ENCODE results near the gene SLC6A19.
"Not testable (repeated sequence)": the region's sequence is repeated elsewhere in the genome, so short reads cannot be mapped to it uniquely, and the experiment has no call there.

SLC6A19 gene

GRCh38 chr5:1201327-1202025 lies at the start of gene SLC6A19:
SLC6A19 (plus strand) TSS chr5:1201595; CDS start chr5:1201651, 56 bp downstream.
- no peak for DNase-seq (ENCODE audit: low read depth in 3 of 3)

GRCh38 chr5:1152156-1152555 lies 49.2 kb upstream of the SLC6A19 start:
- no peak for DNase-seq (ENCODE audit: low read depth in 3 of 3)

GRCh38 chr5:1152771-1153282 lies 48.6 kb upstream of the SLC6A19 start:
- no peak for DNase-seq (ENCODE audit: low read depth in 3 of 3)

GRCh38 chr5:1153428-1153827 lies 48.0 kb upstream of the SLC6A19 start:
- DNase-seq (ENCODE audit: low read depth in 3 of 3), result no peak

GRCh38 chr5:1155191-1156032 lies 46.0 kb upstream of the SLC6A19 start:
- DNase-seq (ENCODE audit: low read depth in 3 of 3), result no peak

GRCh38 chr5:1156033-1156753 lies 45.2 kb upstream of the SLC6A19 start:
- DNase-seq (ENCODE audit: low read depth in 3 of 3), result no peak

GRCh38 chr5:1156754-1157460 lies 44.5 kb upstream of the SLC6A19 start:
- no peak for DNase-seq (ENCODE audit: low read depth in 3 of 3)

- DNase-seq (ENCODE audit: low read depth in 3 of 3), result not testable (repeated sequence)
Observed at GRCh38 chr5:1157461-1157986, 43.9 kb upstream of the SLC6A19 start.

- DNase-seq (ENCODE audit: low read depth in 3 of 3), result no peak
Observed at GRCh38 chr5:1158647-1159340, 42.6 kb upstream of the SLC6A19 start.

GRCh38 chr5:1159341-1159675 lies 42.1 kb upstream of the SLC6A19 start:
- no peak for DNase-seq (ENCODE audit: low read depth in 3 of 3)

GRCh38 chr5:1159774-1160406 lies 41.5 kb upstream of the SLC6A19 start:
- DNase-seq (ENCODE audit: low read depth in 3 of 3), result no peak

- DNase-seq (ENCODE audit: low read depth in 3 of 3), result no peak
Observed at GRCh38 chr5:1161108-1161832, 40.1 kb upstream of the SLC6A19 start.

- DNase-seq (ENCODE audit: low read depth in 3 of 3), result no peak
Observed at GRCh38 chr5:1161833-1162229, 39.6 kb upstream of the SLC6A19 start.

GRCh38 chr5:1162276-1162675 lies 39.1 kb upstream of the SLC6A19 start:
- no peak for DNase-seq (ENCODE audit: low read depth in 3 of 3)

- no peak for DNase-seq (ENCODE audit: low read depth in 3 of 3)
Observed at GRCh38 chr5:1162751-1163150, 38.6 kb upstream of the SLC6A19 start.

GRCh38 chr5:1163366-1163765 lies 38.0 kb upstream of the SLC6A19 start:
- no peak for DNase-seq (ENCODE audit: low read depth in 3 of 3)

- DNase-seq (ENCODE audit: low read depth in 3 of 3), result no peak
Observed at GRCh38 chr5:1163879-1164278, 37.5 kb upstream of the SLC6A19 start.

GRCh38 chr5:1164696-1165630 lies 36.4 kb upstream of the SLC6A19 start:
- DNase-seq (ENCODE audit: low read depth in 3 of 3), result no peak

GRCh38 chr5:1165864-1166263 lies 35.5 kb upstream of the SLC6A19 start:
- no peak for DNase-seq (ENCODE audit: low read depth in 3 of 3)

Data from stimulated activated CD4-positive, alpha-beta T cell treated with anti-CD3 and anti-CD28 coated beads, TNF-alpha, amount 100 ng/mL, for 4 hours (primary cell).